Naive B cell (primary cell): ENCODE measurements around the gene C1QTNF1. TPM values are rescaled to one million over a fixed set of nuclear protein-coding genes. Genes with fewer than 3 reads are reported as not detected.

Source experiments
- ATAC-seq, 2 donors: fragments of 150-1000 bp; cut with Tn5 transposase; 2 replicates each; pipeline ENCODE4 v1.10.0; 2021; ENCODE audit warnings: low read depth in 2 of 2, mild to moderate bottlenecking in 2 of 2, moderate library complexity in 2 of 2
- DNase-seq: peaks from one replicate; pipeline ENCODE4 v3.0.0; 2022
- H3K27ac Mint-ChIP-seq, 6 donors: one replicate each; pipeline ENCODE4 v1.8.0; 2020 to 2022; ENCODE audit warnings: mild to moderate bottlenecking in 6 of 6, mixed read lengths in 6 of 6, moderate library complexity in 5 of 6, inconsistent platforms in 2 of 6
- H3K27me3 Mint-ChIP-seq, 3 donors: one replicate each; pipeline ENCODE4 v1.8.0; 2021 to 2022; ENCODE audit warnings: mixed read lengths in 3 of 3, mild to moderate bottlenecking in 1 of 3
- H3K36me3 Mint-ChIP-seq, 2 donors: one replicate each; pipeline ENCODE4 v1.8.0; 2020 to 2022; ENCODE audit warnings: mixed read lengths in 2 of 2, inconsistent platforms in 1 of 2, mild to moderate bottlenecking in 1 of 2
- H3K4me1 Mint-ChIP-seq, 3 donors: one replicate each; pipeline ENCODE4 v1.8.0; 2020 to 2022; ENCODE audit warnings: mixed read lengths in 3 of 3, inconsistent platforms in 1 of 3, mild to moderate bottlenecking in 1 of 3, moderate library complexity in 1 of 3
- H3K4me3 Mint-ChIP-seq, 8 donors: one replicate each; pipeline ENCODE4 v1.8.0; 2020 to 2022; ENCODE audit warnings: mild to moderate bottlenecking in 8 of 8, mixed read lengths in 8 of 8, moderate library complexity in 8 of 8, inconsistent platforms in 2 of 8
- H3K9me3 Mint-ChIP-seq, 7 donors: one replicate each; pipeline ENCODE4 v1.8.0; 2020 to 2022; ENCODE audit warnings: mixed read lengths in 7 of 7, mild to moderate bottlenecking in 5 of 7, inconsistent platforms in 2 of 7, moderate library complexity in 1 of 7
- polyA plus RNA-seq, 6 donors: library from polyadenylated mRNA; unstranded; fragments of 300-500 nt; fragmentation: Illumina TruSeq; gene quantifications; one replicate each; pipeline ENCODE4 v1.2.3, GENCODE V29; 2021; ENCODE audit warnings: low read depth in 6 of 6

The C1QTNF1 gene
- polyA plus RNA-seq, 6 donors from 2014 or later, result not detected

- H3K36me3 Mint-ChIP-seq, result peaks cover 0 to 9% of the 10 kb centered on the region in 2 donors
- peak overlapping the region in 1 of 6 donors; percentile 79 for H3K27ac Mint-ChIP-seq
- DNase-seq (no peak), ATAC-seq (no peak)
- no peaks in the 10 kb centered on the region for H3K9me3 Mint-ChIP-seq
- peak overlapping the region in 1 of 8 donors; percentile 26 for H3K4me3 Mint-ChIP-seq
- H3K27me3 Mint-ChIP-seq, result peaks cover 11 to 79% (median 70%) of the 10 kb centered on the region in 3 donors
- H3K4me1 Mint-ChIP-seq, result peaks cover 4 to 7% (median 5%) of the 10 kb centered on the region in 3 donors
Observed at GRCh38 chr17:79095345-79096055, 71.5 kb downstream of the C1QTNF1 start.

GRCh38 chr17:79096477-79096876, 72.5 kb downstream of the C1QTNF1 start:
- H3K4me3 Mint-ChIP-seq, result no peak overlapping the region
- no peaks in the 10 kb centered on the region for H3K9me3 Mint-ChIP-seq
- H3K27me3 Mint-ChIP-seq, result peaks cover 11 to 84% (median 73%) of the 10 kb centered on the region in 3 donors
- ATAC-seq, result no peak
- peaks cover 0 to 9% of the 10 kb centered on the region in 2 donors for H3K36me3 Mint-ChIP-seq
- DNase-seq, result no peak
- H3K27ac Mint-ChIP-seq, result peak overlapping the region in 1 of 6 donors; percentile 47
- peaks cover 0 to 7% (median 5%) of the 10 kb centered on the region in 3 donors for H3K4me1 Mint-ChIP-seq

DNA sequence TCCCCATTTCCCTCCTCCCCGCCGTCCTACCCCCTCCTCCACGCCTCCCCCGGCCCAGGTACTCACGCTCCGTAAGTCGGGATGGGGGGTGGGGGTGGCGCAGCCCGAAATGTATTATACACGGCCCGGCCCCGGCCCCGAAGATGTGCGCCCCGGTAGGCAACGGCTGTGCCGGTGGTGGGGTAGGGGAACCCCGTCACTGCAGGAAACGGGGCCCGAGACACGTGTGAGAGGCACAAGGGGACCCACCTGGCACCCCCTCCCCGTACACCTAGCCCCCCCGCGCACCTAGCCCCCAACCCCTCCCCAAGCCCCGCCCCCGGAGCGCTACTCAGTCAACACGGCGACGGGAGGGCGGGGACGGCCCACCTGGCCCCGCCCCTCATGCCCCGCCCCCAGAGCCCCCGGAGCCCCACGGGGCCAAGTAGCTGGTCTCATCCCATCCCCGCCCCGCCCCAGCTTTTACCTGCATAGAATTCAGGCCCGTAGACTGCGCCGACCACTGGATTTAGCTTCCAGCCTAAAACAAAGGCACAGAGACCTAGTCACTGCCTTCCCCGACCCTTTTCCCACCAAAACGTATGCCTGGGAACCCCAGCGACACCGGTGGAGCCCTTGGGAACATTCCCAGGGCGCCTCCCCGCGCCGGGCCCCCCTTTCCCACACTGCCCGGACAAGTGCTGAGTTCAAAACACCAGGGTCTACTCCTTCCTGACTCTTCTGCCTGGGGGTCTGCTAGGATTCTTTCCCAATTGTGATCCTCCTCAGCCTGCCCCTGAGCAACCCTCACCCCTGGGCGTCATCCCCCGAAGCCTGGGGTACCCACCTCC, 73.5 kb downstream of the C1QTNF1 start:
- H3K4me1 Mint-ChIP-seq, result peaks cover 0 to 7% (median 5%) of the 10 kb centered on the region in 3 donors
- peaks cover 8 to 86% (median 76%) of the 10 kb centered on the region in 3 donors for H3K27me3 Mint-ChIP-seq
- DNase-seq (no peak), ATAC-seq (peak; percentile 35 to 44)
- no peaks in the 10 kb centered on the region for H3K9me3 Mint-ChIP-seq
- H3K4me3 Mint-ChIP-seq, result peak overlapping the region in 2 of 8 donors; percentile 20 to 58
- H3K36me3 Mint-ChIP-seq, result peaks cover 0 to 9% of the 10 kb centered on the region in 2 donors
- H3K27ac Mint-ChIP-seq, result peak overlapping the region in 1 of 6 donors; percentile 32

DNA sequence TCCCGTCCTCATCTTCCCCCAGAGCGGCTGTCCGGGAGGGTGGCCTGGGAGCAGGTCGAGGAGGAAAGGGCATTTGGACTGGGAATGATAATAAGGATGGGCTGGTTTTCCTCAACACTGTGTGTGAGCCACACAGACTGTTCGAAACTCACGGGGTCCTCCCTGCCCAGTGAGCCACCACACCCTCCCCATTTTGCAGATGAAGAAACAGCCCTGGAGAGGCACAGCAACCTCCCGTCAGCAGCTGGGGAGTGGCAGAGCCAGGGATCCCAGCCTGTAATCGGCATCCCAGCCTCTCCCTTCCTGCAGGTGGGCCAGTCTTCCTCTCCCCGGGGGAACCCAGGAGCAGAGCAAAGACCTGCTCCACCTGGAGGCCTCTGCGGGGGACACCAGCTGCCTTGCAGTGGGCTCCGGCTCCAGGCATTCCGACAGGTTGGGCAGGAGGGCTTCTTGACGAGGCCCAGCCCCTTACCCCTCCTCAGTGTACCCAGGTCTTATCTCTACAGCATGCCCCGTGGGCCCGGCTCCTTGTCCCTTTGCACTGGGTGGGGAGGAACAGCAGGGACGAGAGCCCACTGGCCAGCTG, 74.4 kb downstream of the C1QTNF1 start:
- H3K36me3 Mint-ChIP-seq, result peaks cover 0 to 9% of the 10 kb centered on the region in 2 donors
- peak overlapping the region in 1 of 8 donors; percentile 20 for H3K4me3 Mint-ChIP-seq
- DNase-seq (no peak), ATAC-seq (no peak)
- peaks cover 7 to 87% (median 81%) of the 10 kb centered on the region in 3 donors for H3K27me3 Mint-ChIP-seq
- peaks cover 0 to 7% (median 5%) of the 10 kb centered on the region in 3 donors for H3K4me1 Mint-ChIP-seq
- no peak overlapping the region for H3K27ac Mint-ChIP-seq
- no peaks in the 10 kb centered on the region for H3K9me3 Mint-ChIP-seq

Other genes starting within 250 kb of the C1QTNF1 start
- gene CYTH1, start 241.9 kb upstream of the C1QTNF1 start, polyA plus RNA-seq, result 100 to 1,000 TPM; 165 to 235 (median 190) TPM
- gene USP36, start 183.4 kb upstream of the C1QTNF1 start, polyA plus RNA-seq, result 10 to 100 TPM; 14.9 to 37.9 (median 24.5) TPM
- 1 to 10 TPM in 5 of 6 donors, not detected in 1; 1.3 to 2.9 (median 1.6) TPM for gene CEP295NL, start 121.0 kb upstream of the C1QTNF1 start, polyA plus RNA-seq
- 1 to 10 TPM in 1 of 6 donors, under 1 TPM in 5; 0.40 to 1.1 (median 0.65) TPM for gene TIMP2, start 98.8 kb upstream of the C1QTNF1 start, polyA plus RNA-seq
- 10 to 100 TPM in 1 of 6 donors, 1 to 10 TPM in 5; 1.2 to 17.1 (median 3.7) TPM for gene LGALS3BP, start 44.2 kb upstream of the C1QTNF1 start, polyA plus RNA-seq
- 1 to 10 TPM; 3.7 to 9.7 (median 6.0) TPM for gene CANT1, start 14.4 kb upstream of the C1QTNF1 start, polyA plus RNA-seq
- 1 to 10 TPM; 1.4 to 7.4 (median 3.6) TPM for gene ENGASE, start 50.7 kb downstream of the C1QTNF1 start, polyA plus RNA-seq